ENCODE measurements around the gene ENPP3. TPM values are rescaled to one million over a fixed set of nuclear protein-coding genes. Genes with fewer than 3 reads are reported as not detected.

Gene ENPP3
- total RNA-seq, 4 donors from 2014 or later = 0.66 to 5.3 (median 1.3) TPM

GRCh38 chr6:131635384-131636340 lies 1.4 kb upstream of the ENPP3 start:
- H3K4me3 ChIP-seq = no peak overlapping the region
- H3K27ac ChIP-seq = no peak overlapping the region
- H3K4me1 ChIP-seq = no peaks in the 10 kb centered on the region
- no peak for DNase-seq (ENCODE audit: low spot score in 2 of 2)
- TF ChIP-seq EP300 (IDR thresholded peaks at IDR 0.05) (no peak), POLR2A (IDR thresholded peaks at IDR 0.05) (no peak)
- no peaks in the 10 kb centered on the region for H3K9me3 ChIP-seq
- no peaks in the 10 kb centered on the region for H3K36me3 ChIP-seq
- 85 to 89% methylated on average over 11 of the region's 11 CpGs for WGBS, 2 donors
- no peaks in the 10 kb centered on the region for H3K27me3 ChIP-seq

DNA sequence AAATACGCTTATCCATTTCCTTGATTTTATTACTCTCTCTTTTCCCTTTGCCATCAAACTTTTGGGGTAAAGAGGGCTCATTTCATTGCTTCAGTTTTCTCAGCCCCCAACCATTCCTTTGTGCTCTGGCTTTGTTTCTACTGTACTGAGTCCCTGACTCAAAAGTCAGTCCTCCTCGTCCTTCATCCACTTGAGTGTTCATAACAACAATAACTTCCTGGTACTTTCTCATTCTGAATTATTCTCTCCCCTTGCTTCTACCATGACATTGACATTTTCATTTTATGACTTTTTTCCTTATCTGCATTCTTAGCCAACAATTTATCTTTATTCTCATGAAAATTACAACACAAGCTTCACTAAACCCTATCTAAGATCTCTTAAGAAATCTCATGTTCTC lies 911 bp downstream of the ENPP3 start:
- H3K27me3 ChIP-seq = no peaks in the 10 kb centered on the region
- H3K4me3 ChIP-seq = no peak overlapping the region
- TF ChIP-seq EP300 (IDR thresholded peaks at IDR 0.05) (no peak), CTCF (IDR thresholded peaks at IDR 0.05) (no peak), POLR2A (IDR thresholded peaks at IDR 0.05) (no peak)
- 74 to 87% methylated on average over 2 of the region's 2 CpGs for WGBS, 2 donors
- DNase-seq (ENCODE audit: low spot score in 2 of 2) = no peak
- no peaks in the 10 kb centered on the region for H3K4me1 ChIP-seq
- H3K27ac ChIP-seq = no peak overlapping the region
- no peaks in the 10 kb centered on the region for H3K36me3 ChIP-seq
- H3K9me3 ChIP-seq = no peaks in the 10 kb centered on the region

GRCh38 chr6:131640100-131640499 lies 3.0 kb downstream of the ENPP3 start:
- WGBS, 2 donors = 54 to 57% methylated on average over 2 of the region's 2 CpGs
- Histone ChIP-seq H3K4me3 (no peak overlapping the region), H3K4me1 (no peaks in the 10 kb centered on the region), H3K27me3 (no peaks in the 10 kb centered on the region), H3K36me3 (no peaks in the 10 kb centered on the region), H3K27ac (no peak overlapping the region), H3K9me3 (no peaks in the 10 kb centered on the region)
- DNase-seq (ENCODE audit: low spot score in 2 of 2) = no peak
- TF ChIP-seq CTCF (IDR thresholded peaks at IDR 0.05) (no peak), POLR2A (IDR thresholded peaks at IDR 0.05) (no peak), EP300 (IDR thresholded peaks at IDR 0.05) (no peak)

GRCh38 chr6:131640576-131640975 lies 3.5 kb downstream of the ENPP3 start:
- Histone ChIP-seq H3K36me3 (no peaks in the 10 kb centered on the region), H3K27me3 (no peaks in the 10 kb centered on the region), H3K9me3 (no peaks in the 10 kb centered on the region), H3K27ac (no peak overlapping the region), H3K4me3 (no peak overlapping the region), H3K4me1 (no peaks in the 10 kb centered on the region)
- no peak for DNase-seq (ENCODE audit: low spot score in 2 of 2)
- WGBS, 2 donors = 89 to 91% methylated on average over 3 of the region's 3 CpGs
- TF ChIP-seq CTCF (IDR thresholded peaks at IDR 0.05) (no peak), EP300 (IDR thresholded peaks at IDR 0.05) (no peak), POLR2A (IDR thresholded peaks at IDR 0.05) (no peak)

- no peak for DNase-seq (ENCODE audit: low spot score in 2 of 2)
- Histone ChIP-seq H3K4me3 (no peak overlapping the region), H3K9me3 (no peaks in the 10 kb centered on the region), H3K4me1 (no peaks in the 10 kb centered on the region), H3K36me3 (no peaks in the 10 kb centered on the region), H3K27me3 (no peaks in the 10 kb centered on the region), H3K27ac (no peak overlapping the region)
- no peak for TF ChIP-seq CTCF (IDR thresholded peaks at IDR 0.05)
- TF ChIP-seq POLR2A (IDR thresholded peaks at IDR 0.05) = no peak
- no peak for TF ChIP-seq EP300 (IDR thresholded peaks at IDR 0.05)
- 89 to 98% methylated on average over 1 of the region's 1 CpG for WGBS, 2 donors
Observed at GRCh38 chr6:131641554-131641953, 4.5 kb downstream of the ENPP3 start.
